GM13977 (cell line): ENCODE data around the gene LRRC3B.

Source experiments
- DNase-seq: peaks from one replicate; pipeline ENCODE4 v3.0.0; 2012; ENCODE audit warnings: low spot score
- in situ Hi-C: fragments of 300-500 bp; cut with MboI; formaldehyde crosslinking; loops from one replicate; pipeline ENCODE4 v1.12.0; 2022; ENCODE audit warnings: low sequenced_read_pairs, low pct_unique_long_range_greater_than_20kb, mixed read lengths, inconsistent platforms; ENCODE audit not compliant: unreplicated experiment
- TF ChIP-seq, protein P1 (sequence below): IDR thresholded peaks from 2 replicates; pipeline ENCODE4 v1.5.1; 2012; ENCODE audit warnings: mild to moderate bottlenecking, control low read depth; ENCODE audit not compliant: insufficient read depth; ENCODE audit errors: extremely low read depth, missing control alignments

LRRC3B gene

DNA sequence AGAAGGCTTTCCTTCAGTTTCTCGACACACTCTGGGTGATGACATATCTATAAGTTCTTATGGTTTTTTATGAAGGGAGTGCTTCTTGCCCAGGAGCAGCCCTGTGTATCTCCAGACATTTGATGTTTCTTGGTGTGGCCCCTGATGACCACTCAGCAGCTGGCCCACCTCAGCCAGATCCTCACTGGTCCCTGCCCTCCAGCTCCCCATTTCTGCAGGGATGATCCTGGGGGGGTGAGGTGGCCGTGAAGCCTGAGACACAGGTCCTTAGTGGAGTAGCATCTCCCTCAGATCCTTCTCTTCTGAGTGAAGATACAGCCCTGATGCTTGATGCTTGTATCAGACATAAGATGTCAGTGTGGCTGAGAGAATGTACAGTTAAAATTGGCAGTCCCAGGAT lies 127.7 kb downstream of the LRRC3B start:
- TF ChIP-seq, protein P1, sequence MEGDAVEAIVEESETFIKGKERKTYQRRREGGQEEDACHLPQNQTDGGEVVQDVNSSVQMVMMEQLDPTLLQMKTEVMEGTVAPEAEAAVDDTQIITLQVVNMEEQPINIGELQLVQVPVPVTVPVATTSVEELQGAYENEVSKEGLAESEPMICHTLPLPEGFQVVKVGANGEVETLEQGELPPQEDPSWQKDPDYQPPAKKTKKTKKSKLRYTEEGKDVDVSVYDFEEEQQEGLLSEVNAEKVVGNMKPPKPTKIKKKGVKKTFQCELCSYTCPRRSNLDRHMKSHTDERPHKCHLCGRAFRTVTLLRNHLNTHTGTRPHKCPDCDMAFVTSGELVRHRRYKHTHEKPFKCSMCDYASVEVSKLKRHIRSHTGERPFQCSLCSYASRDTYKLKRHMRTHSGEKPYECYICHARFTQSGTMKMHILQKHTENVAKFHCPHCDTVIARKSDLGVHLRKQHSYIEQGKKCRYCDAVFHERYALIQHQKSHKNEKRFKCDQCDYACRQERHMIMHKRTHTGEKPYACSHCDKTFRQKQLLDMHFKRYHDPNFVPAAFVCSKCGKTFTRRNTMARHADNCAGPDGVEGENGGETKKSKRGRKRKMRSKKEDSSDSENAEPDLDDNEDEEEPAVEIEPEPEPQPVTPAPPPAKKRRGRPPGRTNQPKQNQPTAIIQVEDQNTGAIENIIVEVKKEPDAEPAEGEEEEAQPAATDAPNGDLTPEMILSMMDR = no peak
- in situ Hi-C loops = no loop called here
- DNase-seq = no peak

DNA sequence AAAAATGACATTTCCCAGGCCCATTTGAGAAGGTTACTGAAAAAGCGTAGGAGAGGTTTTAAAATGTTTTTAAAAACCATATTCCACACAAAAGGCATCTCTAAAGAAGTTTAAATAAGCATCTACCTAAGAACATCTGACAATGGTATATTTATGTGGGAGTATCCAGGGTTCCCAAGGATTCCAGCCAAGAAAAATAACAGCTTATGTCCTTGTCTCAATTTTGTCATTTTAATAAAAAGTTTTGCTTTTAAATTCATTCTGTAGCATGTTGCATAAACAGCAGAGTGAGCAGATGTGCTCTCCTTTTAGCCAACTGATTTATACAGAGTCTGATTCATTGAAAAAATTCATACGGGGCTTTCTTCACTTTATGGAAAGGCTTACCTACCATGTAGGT lies 129.9 kb downstream of the LRRC3B start:
- in situ Hi-C loops = no loop called here
- TF ChIP-seq, protein P1 = no peak
- DNase-seq = no peak

DNA sequence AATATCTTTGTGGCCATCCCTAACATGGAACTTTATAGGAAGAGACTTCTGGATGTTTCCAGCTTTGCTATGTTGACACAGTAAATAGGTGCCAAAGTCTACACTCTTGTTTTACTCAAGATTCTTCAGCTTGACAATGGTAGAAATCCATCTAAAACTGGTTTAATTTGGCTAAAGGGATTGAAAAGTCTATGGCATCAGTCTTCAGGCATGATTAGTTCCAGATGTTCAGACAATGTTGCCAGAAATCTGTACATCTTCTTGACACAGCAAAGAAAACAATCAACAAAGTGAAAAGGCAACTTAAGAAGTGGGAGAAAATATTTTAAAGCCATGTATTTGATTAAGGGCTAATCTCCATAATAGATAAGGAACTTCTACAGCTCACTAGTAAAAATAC lies 130.5 kb downstream of the LRRC3B start:
- in situ Hi-C loops = no loop called here
- no peak for DNase-seq
- TF ChIP-seq, protein P1 = no peak

DNA sequence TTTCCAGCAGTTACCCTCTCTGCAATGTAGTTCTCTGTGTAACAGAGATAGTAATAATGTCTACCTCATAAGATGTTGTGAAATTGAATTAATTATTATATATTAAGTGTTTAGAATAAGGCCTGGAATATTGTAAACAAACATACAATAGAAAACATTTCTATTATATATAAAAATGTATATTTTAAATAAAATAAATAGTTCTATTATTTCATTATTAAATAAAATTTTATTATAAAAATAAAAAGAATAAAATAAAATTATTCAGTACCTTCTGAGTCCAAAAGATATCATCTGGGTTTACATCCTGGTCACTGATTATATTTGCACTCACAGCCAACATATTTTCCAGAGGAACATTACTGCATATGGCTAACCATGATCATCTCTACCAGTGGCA lies 135.4 kb downstream of the LRRC3B start:
- TF ChIP-seq, protein P1 = no peak
- no peak for DNase-seq
- in situ Hi-C loops = no loop called here
